Measurements from ENCODE around the gene KHDRBS2.

Gene KHDRBS2

GRCh38 chr6:62229231-62229630 is 56.8 kb downstream of the KHDRBS2 start:
- no peak for TF ChIP-seq CTCF (conservative IDR thresholded peaks at IDR 0.05; ENCODE audit: low read depth)
- DNase-seq (ENCODE audit: low spot score), result no peak
- H3K27ac ChIP-seq, result no peak overlapping the region
- ChIA-PET CTCF (no interaction called here), POLR2A (ENCODE audit: low non-redundant PET) (no interaction called here)

- POLR2A ChIA-PET (ENCODE audit: low non-redundant PET), result no interaction called here
- no peak overlapping the region for H3K27ac ChIP-seq
- CTCF ChIA-PET, result no interaction called here
- no peak for DNase-seq (ENCODE audit: low spot score)
- TF ChIP-seq CTCF (conservative IDR thresholded peaks at IDR 0.05; ENCODE audit: low read depth), result no peak
These were observed 68.2 kb downstream of the KHDRBS2 start for GRCh38 chr6:62217866-62218265.

GRCh38 chr6:62202078-62202477 is 83.9 kb downstream of the KHDRBS2 start:
- no peak for TF ChIP-seq CTCF (conservative IDR thresholded peaks at IDR 0.05; ENCODE audit: low read depth)
- DNase-seq (ENCODE audit: low spot score), result no peak
- H3K27ac ChIP-seq, result no peak overlapping the region
- ChIA-PET POLR2A (ENCODE audit: low non-redundant PET) (no interaction called here), CTCF (no interaction called here)

GRCh38 chr6:62192593-62192992 is 93.4 kb downstream of the KHDRBS2 start:
- ChIA-PET POLR2A (ENCODE audit: low non-redundant PET) (no interaction called here), CTCF (no interaction called here)
- TF ChIP-seq CTCF (conservative IDR thresholded peaks at IDR 0.05; ENCODE audit: low read depth), result no peak
- no peak for DNase-seq (ENCODE audit: low spot score)
- no peak overlapping the region for H3K27ac ChIP-seq

- CTCF ChIA-PET, result interaction anchor here (0.5 kb wide), 1 partner anchor 390 kb away, joined by 6 read pairs; no protein-coding TSS in a partner anchor
- H3K27ac ChIP-seq, result no peak overlapping the region
- POLR2A ChIA-PET (ENCODE audit: low non-redundant PET), result no interaction called here
- no peak for TF ChIP-seq CTCF (conservative IDR thresholded peaks at IDR 0.05; ENCODE audit: low read depth)
- no peak for DNase-seq (ENCODE audit: low spot score)
These were observed 110.8 kb downstream of the KHDRBS2 start for GRCh38 chr6:62175195-62175594.

- no peak for TF ChIP-seq CTCF (conservative IDR thresholded peaks at IDR 0.05; ENCODE audit: low read depth)
- CTCF ChIA-PET, result interaction anchor here (0.5 kb wide), 1 partner anchor 390 kb away, joined by 6 read pairs; no protein-coding TSS in a partner anchor
- POLR2A ChIA-PET (ENCODE audit: low non-redundant PET), result no interaction called here
- H3K27ac ChIP-seq, result no peak overlapping the region
- no peak for DNase-seq (ENCODE audit: low spot score)
These were observed 111.5 kb downstream of the KHDRBS2 start for GRCh38 chr6:62174548-62174947.

- POLR2A ChIA-PET (ENCODE audit: low non-redundant PET), result no interaction called here
- no peak overlapping the region for H3K27ac ChIP-seq
- DNase-seq (ENCODE audit: low spot score), result no peak
- CTCF ChIA-PET, result no interaction called here
- no peak for TF ChIP-seq CTCF (conservative IDR thresholded peaks at IDR 0.05; ENCODE audit: low read depth)
These were observed 118.3 kb downstream of the KHDRBS2 start for GRCh38 chr6:62167736-62168135.

All from RWPE1 (cell line).